Endothelial cell of umbilical vein (primary cell): ENCODE measurements around the gene SMIM31. TPM values are rescaled to one million over a fixed set of nuclear protein-coding genes. Genes with fewer than 3 reads are reported as not detected.

Experiments used
- BruUV-seq: library from RNA; stranded (reverse); fragments of 400-500 nt; replicated peaks from 2 replicates; lab custom pipeline; 2021; lab: Mats Ljungman, UMichigan
- CTCF ChIA-PET: fragments of 300-600, 350-600 bp; sonication (Branson Sonifier 250); formaldehyde crosslinking; loops from one replicate; lab custom pipeline; 2021; ENCODE audit warnings: antibody characterized with exemption, inconsistent platforms; lab: Charles Lee
- POLR2A ChIA-PET: fragments of 300-600, 350-600 bp; sonication (Branson Sonifier 250); formaldehyde crosslinking; loops from one replicate; lab custom pipeline; 2021; ENCODE audit warnings: antibody characterized with exemption, inconsistent platforms; lab: Charles Lee
- DNase-seq: peaks from one replicate; pipeline ENCODE4 v3.0.0-alpha.2; 2011; ENCODE audit warnings: low read depth, low spot score
- FAIRE-seq: peaks from 2 replicates; lab custom pipeline; 2011; peaks lifted over from hg19 to GRCh38; lab: Jason Lieb, UNC
- H2AFZ ChIP-seq: 2 replicates; pipeline ENCODE4 v1.6.0; 2012; ENCODE audit warnings: low read depth, low read length, control low read depth, inconsistent platforms
- H3K27ac ChIP-seq: 2 replicates; pipeline ENCODE4 v1.5.1; 2011; ENCODE audit warnings: low read depth, mild to moderate bottlenecking, control low read depth, low read length, moderate library complexity; ENCODE audit not compliant: insufficient read depth
- H3K27me3 ChIP-seq, 2 experiments: 2 replicates each; pipeline versions ENCODE4 v1.6.0 to v1.6.1; 2011; ENCODE audit warnings: low read length in 2 of 2, mixed read lengths in 1 of 2; ENCODE audit not compliant: control insufficient read depth in 2 of 2, insufficient read depth in 2 of 2
- H3K36me3 ChIP-seq, 2 experiments: 2 replicates in 1 of 2; 3 replicates in 1 of 2; pipeline ENCODE4 v1.5.1; 2011; ENCODE audit warnings: low read length in 2 of 2, mild to moderate bottlenecking in 1 of 2, moderate library complexity in 1 of 2; ENCODE audit not compliant: control insufficient read depth in 2 of 2, insufficient read depth in 2 of 2; ENCODE audit errors: extremely low read depth in 1 of 2
- H3K4me1 ChIP-seq: 3 replicates; pipeline ENCODE4 v1.5.1; 2011; ENCODE audit warnings: mild to moderate bottlenecking, low read length; ENCODE audit not compliant: control insufficient read depth, insufficient read depth; ENCODE audit errors: extremely low read depth
- H3K4me2 ChIP-seq: 2 replicates; pipeline ENCODE4 v1.6.1; 2011; ENCODE audit warnings: low read length, control low read depth, mixed read lengths; ENCODE audit not compliant: insufficient read depth
- H3K4me3 ChIP-seq, 3 experiments: fragments of 200-600 bp in 1 of 3; sonication (generic), shearing (Covaris generic) in 1 of 3; replicated peaks in 1 of 3; 2 replicates each; pipeline ENCODE4 v1.5.1; 2011 to 2016; ENCODE audit warnings: control low read depth in 3 of 3, low read length in 3 of 3, mild to moderate bottlenecking in 2 of 3, inconsistent platforms in 1 of 3, low read depth in 1 of 3, moderate library complexity in 1 of 3; ENCODE audit not compliant: insufficient read depth in 1 of 3
- H3K79me2 ChIP-seq: 2 replicates; pipeline ENCODE4 v1.6.0; 2012; ENCODE audit warnings: low read length, inconsistent platforms; ENCODE audit not compliant: control insufficient read depth, insufficient read depth
- H3K9ac ChIP-seq: replicated peaks from 2 replicates; pipeline ENCODE3; 2011; ENCODE audit warnings: low read length, control low read depth; ENCODE audit not compliant: insufficient read depth; ENCODE audit errors: extremely low read depth
- H3K9me1 ChIP-seq: replicated peaks from 3 replicates; pipeline ENCODE4 v1.6.0; 2011; ENCODE audit warnings: mild to moderate bottlenecking, low read length; ENCODE audit not compliant: control insufficient read depth, insufficient read depth; ENCODE audit errors: extremely low read depth
- H3K9me3 ChIP-seq: replicated peaks from 2 replicates; pipeline ENCODE4 v1.5.1; 2012; ENCODE audit warnings: low read length, inconsistent platforms; ENCODE audit not compliant: control insufficient read depth, insufficient read depth
- H4K20me1 ChIP-seq: replicated peaks from 2 replicates; pipeline ENCODE3; 2011; ENCODE audit warnings: mild to moderate bottlenecking, low read length; ENCODE audit not compliant: control insufficient read depth, insufficient read depth; ENCODE audit errors: extremely low read depth
- EZH2 ChIP-seq: IDR thresholded peaks from 2 replicates; pipeline ENCODE4 v1.6.1; 2012; ENCODE audit warnings: borderline replicate concordance, low read depth, mild to moderate bottlenecking, moderate library complexity, low read length, inconsistent platforms; ENCODE audit not compliant: severe bottlenecking
- FOS ChIP-seq: IDR thresholded peaks from 2 replicates; pipeline ENCODE4 v1.6.1; 2011; ENCODE audit warnings: mild to moderate bottlenecking, low read length, moderate library complexity, borderline replicate concordance; ENCODE audit not compliant: insufficient read depth
- GATA2 ChIP-seq: IDR thresholded peaks from 2 replicates; pipeline ENCODE4 v1.7.0; 2011; ENCODE audit warnings: low read depth, mild to moderate bottlenecking, moderate library complexity, mixed read lengths, low read length; ENCODE audit not compliant: insufficient read length, insufficient read depth
- JUN ChIP-seq: IDR thresholded peaks from 2 replicates; pipeline ENCODE4 v1.6.1; 2011; ENCODE audit warnings: borderline replicate concordance, low read depth; ENCODE audit not compliant: insufficient read length, insufficient read depth
- MYC ChIP-seq: IDR thresholded peaks from one replicate; pipeline ENCODE4 v1.6.1; 2011; ENCODE audit warnings: mild to moderate bottlenecking, low read depth, low read length
- POLR2A ChIP-seq: IDR thresholded peaks from 2 replicates; pipeline ENCODE4 v1.6.1; 2012; ENCODE audit warnings: low read depth, mild to moderate bottlenecking, control low read depth, low read length
- POLR2AphosphoS5 ChIP-seq: IDR thresholded peaks from 2 replicates; pipeline ENCODE4 v1.6.1; 2012; ENCODE audit warnings: low read depth, mild to moderate bottlenecking, control low read depth, low read length, moderate library complexity; ENCODE audit not compliant: insufficient read depth
- dilution Hi-C: fragments of 300-500 bp; cut with MboI; formaldehyde crosslinking; loops from one replicate; pipeline ENCODE4 v1.15.0; 2019; ENCODE audit warnings: low sequenced_read_pairs; ENCODE audit not compliant: extremely low pct_ligation_motif_present
- intact Hi-C: fragments of 100-400 bp; cut with micrococcal nuclease; formaldehyde crosslinking; loops from one replicate; pipeline ENCODE4 v1.10.0; 2022
- polyA plus RNA-seq, 4 experiments: library from polyadenylated mRNA; depleted of rRNA in 3 of 4; stranded (reverse) in 3 of 4; unstranded in 1 of 4; fragments of >200 nt; gene quantifications; 2 replicates each; pipeline versions ENCODE4 v1.2.1 to v1.2.3, GENCODE V29; 2011 to 2012; ENCODE audit warnings: missing spikeins in 1 of 4
- total RNA-seq: library from RNA; stranded (reverse); gene quantifications from 2 replicates; pipeline ENCODE4 v1.2.3, GENCODE V29; 2021
- TF ChIP-seq, protein P1 (sequence below): IDR thresholded peaks from 2 replicates; pipeline ENCODE4 v1.6.1; 2011; ENCODE audit not compliant: insufficient read depth, insufficient read length
- TF ChIP-seq, protein P2 (sequence below), 2 donors: IDR thresholded peaks; 1 replicate in 1 of 2; 2 replicates in 1 of 2; pipeline ENCODE4 v1.5.1; 2011; ENCODE audit warnings: low read length in 2 of 2, mild to moderate bottlenecking in 2 of 2, moderate library complexity in 2 of 2, control low read depth in 1 of 2, inconsistent platforms in 1 of 2, low read depth in 1 of 2; ENCODE audit not compliant: insufficient read depth in 1 of 2; ENCODE audit errors: extremely low read depth in 1 of 2

Gene SMIM31
- total and polyA plus RNA-seq, 2 donors (not counting 3 experiments of a cell fraction or from before 2014, with no cell fraction given), result not detected

DNA sequence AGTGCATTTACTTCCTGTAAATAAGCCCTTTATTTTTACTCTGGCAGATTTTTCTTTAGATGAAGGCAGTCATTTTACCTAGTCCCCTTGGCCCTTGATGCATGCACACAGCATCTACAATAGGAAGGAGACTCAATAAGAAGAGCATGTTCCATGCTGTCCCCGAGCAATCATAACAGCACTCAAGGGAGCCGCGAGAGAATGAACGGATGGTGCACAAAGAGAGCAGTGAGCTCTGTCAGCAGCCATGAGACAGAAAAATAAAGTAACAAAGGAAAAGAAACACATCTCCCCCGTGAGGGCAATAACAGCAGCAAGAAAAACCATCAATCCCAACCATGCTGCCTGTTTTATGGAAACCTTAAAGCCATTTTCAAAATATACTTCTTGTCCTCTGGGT is 11.9 kb downstream of the SMIM31 start:
- Histone ChIP-seq H3K4me2 (no peak overlapping the region), H3K4me3 (no peak overlapping the region), H3K79me2 (no peaks in the 10 kb centered on the region), H3K4me1 (no peaks in the 10 kb centered on the region), H2AFZ (no peak overlapping the region), H3K9me1 (no peaks in the 10 kb centered on the region), H3K27me3 (no peaks in the 10 kb centered on the region), H4K20me1 (no peaks in the 10 kb centered on the region), H3K9me3 (no peaks in the 10 kb centered on the region), H3K27ac (no peak overlapping the region), H3K36me3 (no peaks in the 10 kb centered on the region), H3K9ac (no peak overlapping the region)
- BruUV-seq, result no TSS peak
- CTCF ChIA-PET, result no interaction called here
- DNase-seq (no peak), FAIRE-seq (no peak)
- dilution Hi-C loops (no loop called here), intact Hi-C loops (no loop called here)
- POLR2A ChIA-PET, result no interaction called here
- TF ChIP-seq, protein P1, sequence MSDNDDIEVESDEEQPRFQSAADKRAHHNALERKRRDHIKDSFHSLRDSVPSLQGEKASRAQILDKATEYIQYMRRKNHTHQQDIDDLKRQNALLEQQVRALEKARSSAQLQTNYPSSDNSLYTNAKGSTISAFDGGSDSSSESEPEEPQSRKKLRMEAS, result no peak
- TF ChIP-seq MYC (no peak), FOS (no peak), JUN (no peak), POLR2AphosphoS5 (no peak), EZH2 (no peak), POLR2A (no peak), GATA2 (no peak)
- TF ChIP-seq, protein P2, sequence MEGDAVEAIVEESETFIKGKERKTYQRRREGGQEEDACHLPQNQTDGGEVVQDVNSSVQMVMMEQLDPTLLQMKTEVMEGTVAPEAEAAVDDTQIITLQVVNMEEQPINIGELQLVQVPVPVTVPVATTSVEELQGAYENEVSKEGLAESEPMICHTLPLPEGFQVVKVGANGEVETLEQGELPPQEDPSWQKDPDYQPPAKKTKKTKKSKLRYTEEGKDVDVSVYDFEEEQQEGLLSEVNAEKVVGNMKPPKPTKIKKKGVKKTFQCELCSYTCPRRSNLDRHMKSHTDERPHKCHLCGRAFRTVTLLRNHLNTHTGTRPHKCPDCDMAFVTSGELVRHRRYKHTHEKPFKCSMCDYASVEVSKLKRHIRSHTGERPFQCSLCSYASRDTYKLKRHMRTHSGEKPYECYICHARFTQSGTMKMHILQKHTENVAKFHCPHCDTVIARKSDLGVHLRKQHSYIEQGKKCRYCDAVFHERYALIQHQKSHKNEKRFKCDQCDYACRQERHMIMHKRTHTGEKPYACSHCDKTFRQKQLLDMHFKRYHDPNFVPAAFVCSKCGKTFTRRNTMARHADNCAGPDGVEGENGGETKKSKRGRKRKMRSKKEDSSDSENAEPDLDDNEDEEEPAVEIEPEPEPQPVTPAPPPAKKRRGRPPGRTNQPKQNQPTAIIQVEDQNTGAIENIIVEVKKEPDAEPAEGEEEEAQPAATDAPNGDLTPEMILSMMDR (IDR thresholded peaks at IDR 0.05; ENCODE audit: extremely low read depth in 1 of 2, insufficient read depth in 1 of 2, low read depth in 1 of 2, low read length in 2 of 2), result no peak
